Measurements from ENCODE around the gene MAGI2.

MAGI2 gene

GRCh38 chr7:78198756-78199155, 1254.7 kb downstream of the MAGI2 start:
- DNase-seq: no peak

- DNase-seq: no peak
These were observed 1256.0 kb downstream of the MAGI2 start for GRCh38 chr7:78197447-78197846.

GRCh38 chr7:78195281-78195680, 1258.2 kb downstream of the MAGI2 start:
- no peak for DNase-seq

GRCh38 chr7:78194611-78195010, 1258.9 kb downstream of the MAGI2 start:
- no peak for DNase-seq

GRCh38 chr7:78191475-78192079, 1261.9 kb downstream of the MAGI2 start:
- DNase-seq: no peak

- no peak for DNase-seq
These were observed 1263.7 kb downstream of the MAGI2 start for GRCh38 chr7:78189762-78190161.

- DNase-seq: no peak
These were observed 1268.2 kb downstream of the MAGI2 start for GRCh38 chr7:78185149-78185745.

GRCh38 chr7:78184299-78184698, 1269.2 kb downstream of the MAGI2 start:
- no peak for DNase-seq

GRCh38 chr7:78179827-78180477, 1273.5 kb downstream of the MAGI2 start:
- no peak for DNase-seq

GRCh38 chr7:78179211-78179610, 1274.3 kb downstream of the MAGI2 start:
- DNase-seq: no peak

- DNase-seq: no peak
These were observed 1275.1 kb downstream of the MAGI2 start for GRCh38 chr7:78178319-78178718.

- DNase-seq: no peak
These were observed 1277.3 kb downstream of the MAGI2 start for GRCh38 chr7:78176171-78176570.

- no peak for DNase-seq
These were observed 1278.0 kb downstream of the MAGI2 start for GRCh38 chr7:78175330-78176100.

GRCh38 chr7:78173666-78174065, 1279.8 kb downstream of the MAGI2 start:
- no peak for DNase-seq

GRCh38 chr7:78172933-78173591, 1280.4 kb downstream of the MAGI2 start:
- DNase-seq: no peak

GRCh38 chr7:78172267-78172757, 1281.2 kb downstream of the MAGI2 start:
- DNase-seq: no peak

GRCh38 chr7:78171398-78171797, 1282.1 kb downstream of the MAGI2 start:
- no peak for DNase-seq

- no peak for DNase-seq
These were observed 1282.7 kb downstream of the MAGI2 start for GRCh38 chr7:78170815-78171214.

- no peak for DNase-seq
These were observed 1283.5 kb downstream of the MAGI2 start for GRCh38 chr7:78169992-78170391.

GRCh38 chr7:78168865-78169264, 1284.6 kb downstream of the MAGI2 start:
- DNase-seq: no peak

GRCh38 chr7:78167860-78168259, 1285.6 kb downstream of the MAGI2 start:
- DNase-seq: no peak

GRCh38 chr7:78165854-78166253, 1287.6 kb downstream of the MAGI2 start:
- DNase-seq: no peak

GRCh38 chr7:78165454-78165853, 1288.0 kb downstream of the MAGI2 start:
- no peak for DNase-seq

All from stimulated activated CD4-positive, alpha-beta T cell treated with anti-CD3 and anti-CD28 coated beads, Interleukin-2, amount 100 ng/mL, for 48 hours (primary cell).